ENCODE data around the gene SRPK3. TPM values are rescaled to one million over a fixed set of nuclear protein-coding genes. Genes with fewer than 3 reads are reported as not detected.
A peak's percentile ranks its signal among the peaks of the same experiment; 100 is the strongest.

The SRPK3 gene
- total RNA-seq, 2 experiments from 2014 or later, result 0.09 TPM; not detected in 1

GRCh38 chrX:153830640-153831428 lies 50.0 kb downstream of the SRPK3 start:
- CTCF ChIA-PET, result no interaction called here
- POLR2A ChIA-PET, result no interaction called here
- peaks cover 5% of the 10 kb centered on the region for H3K27me3 Mint-ChIP-seq
- intact Hi-C loops (cut with micrococcal nuclease), result no loop called here
- no peak for DNase-seq
- peaks cover 6% of the 10 kb centered on the region for H3K4me1 Mint-ChIP-seq (ENCODE audit: low read depth)
- ATAC-seq, result no peak
- no peaks in the 10 kb centered on the region for H3K9me3 Mint-ChIP-seq
- no peaks in the 10 kb centered on the region for H3K36me3 Mint-ChIP-seq (ENCODE audit: low read depth)
- H3K27ac Mint-ChIP-seq, result no peak overlapping the region
- no peak overlapping the region for H3K4me3 Mint-ChIP-seq
- TF ChIP-seq, protein P1, sequence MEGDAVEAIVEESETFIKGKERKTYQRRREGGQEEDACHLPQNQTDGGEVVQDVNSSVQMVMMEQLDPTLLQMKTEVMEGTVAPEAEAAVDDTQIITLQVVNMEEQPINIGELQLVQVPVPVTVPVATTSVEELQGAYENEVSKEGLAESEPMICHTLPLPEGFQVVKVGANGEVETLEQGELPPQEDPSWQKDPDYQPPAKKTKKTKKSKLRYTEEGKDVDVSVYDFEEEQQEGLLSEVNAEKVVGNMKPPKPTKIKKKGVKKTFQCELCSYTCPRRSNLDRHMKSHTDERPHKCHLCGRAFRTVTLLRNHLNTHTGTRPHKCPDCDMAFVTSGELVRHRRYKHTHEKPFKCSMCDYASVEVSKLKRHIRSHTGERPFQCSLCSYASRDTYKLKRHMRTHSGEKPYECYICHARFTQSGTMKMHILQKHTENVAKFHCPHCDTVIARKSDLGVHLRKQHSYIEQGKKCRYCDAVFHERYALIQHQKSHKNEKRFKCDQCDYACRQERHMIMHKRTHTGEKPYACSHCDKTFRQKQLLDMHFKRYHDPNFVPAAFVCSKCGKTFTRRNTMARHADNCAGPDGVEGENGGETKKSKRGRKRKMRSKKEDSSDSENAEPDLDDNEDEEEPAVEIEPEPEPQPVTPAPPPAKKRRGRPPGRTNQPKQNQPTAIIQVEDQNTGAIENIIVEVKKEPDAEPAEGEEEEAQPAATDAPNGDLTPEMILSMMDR (IDR thresholded peaks at IDR 0.05), result no peak

- DNase-seq (no peak), ATAC-seq (no peak)
- TF ChIP-seq, protein P1 (IDR thresholded peaks at IDR 0.05), result no peak
- H3K9me3 Mint-ChIP-seq, result no peaks in the 10 kb centered on the region
- H3K27ac Mint-ChIP-seq, result no peak overlapping the region
- H3K27me3 Mint-ChIP-seq, result peaks cover 5% of the 10 kb centered on the region
- H3K4me1 Mint-ChIP-seq (ENCODE audit: low read depth), result peaks cover 6% of the 10 kb centered on the region
- POLR2A ChIA-PET, result no interaction called here
- H3K36me3 Mint-ChIP-seq (ENCODE audit: low read depth), result no peaks in the 10 kb centered on the region
- intact Hi-C loops (cut with micrococcal nuclease), result no loop called here
- CTCF ChIA-PET, result no interaction called here
- peak overlapping the region; percentile 19 for H3K4me3 Mint-ChIP-seq
Measured at GRCh38 chrX:153831429-153832150, 50.7 kb downstream of the SRPK3 start.

DNA sequence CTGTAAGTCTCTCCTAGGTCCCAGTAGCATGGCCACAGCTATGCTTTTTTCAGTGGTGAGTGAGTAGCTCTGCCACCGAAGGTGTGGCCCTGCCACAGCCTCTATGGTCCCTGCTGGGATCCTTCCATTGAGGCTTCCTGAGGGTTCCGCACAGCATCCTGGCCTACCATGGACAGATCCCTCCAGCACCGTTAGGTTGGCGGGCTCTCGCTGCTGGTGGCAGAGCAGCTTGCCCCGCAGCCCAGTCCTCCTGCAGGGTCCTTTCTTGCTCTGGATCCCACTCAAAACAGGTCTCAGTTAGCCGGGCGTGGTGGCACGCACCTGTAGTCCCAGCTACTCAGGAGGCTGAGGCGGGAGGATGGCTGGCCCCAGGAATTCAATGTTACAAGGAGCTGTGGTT lies 51.9 kb downstream of the SRPK3 start:
- Mint-ChIP-seq H3K27ac (no peak overlapping the region), H3K27me3 (peaks cover 3% of the 10 kb centered on the region), H3K4me1 (ENCODE audit: low read depth) (no peaks in the 10 kb centered on the region), H3K9me3 (no peaks in the 10 kb centered on the region), H3K36me3 (ENCODE audit: low read depth) (no peaks in the 10 kb centered on the region), H3K4me3 (no peak overlapping the region)
- TF ChIP-seq, protein P1 (IDR thresholded peaks at IDR 0.05), result no peak
- no peak for DNase-seq
- no peak for ATAC-seq
- intact Hi-C loops (cut with micrococcal nuclease), result no loop called here
- CTCF ChIA-PET, result no interaction called here
- POLR2A ChIA-PET, result interaction anchor here (0.7 kb wide), 1 partner anchor 23 kb away, joined by 3 read pairs; no protein-coding TSS in a partner anchor

Other genes starting within 250 kb of the SRPK3 start
- 10 to 100 TPM; 18.5 to 21.3 TPM for gene CCNQ, start 181.9 kb upstream of the SRPK3 start, total RNA-seq
- under 1 TPM in 1 of 2 experiments, not detected in 1; 0.14 TPM for gene DUSP9, start 133.8 kb upstream of the SRPK3 start, total RNA-seq
- 1 to 10 TPM in 1 of 2 experiments, under 1 TPM in 1; 0.70 to 1.1 TPM for gene PNCK, start 107.2 kb upstream of the SRPK3 start, total RNA-seq
- gene SLC6A8, start 93.1 kb upstream of the SRPK3 start, total RNA-seq, result 1 to 10 TPM; 2.5 to 2.7 TPM
- 100 to 1,000 TPM in 1 of 2 experiments, 10 to 100 TPM in 1; 97.6 to 102 TPM for gene BCAP31, start 56.7 kb upstream of the SRPK3 start, total RNA-seq
- gene ABCD1, start 56.2 kb upstream of the SRPK3 start, total RNA-seq, result 1 to 10 TPM; 3.9 to 4.4 TPM
- gene PLXNB3, start 16.8 kb upstream of the SRPK3 start, total RNA-seq, result 1 to 10 TPM; 7.7 to 8.2 TPM
- gene IDH3G, start 13.3 kb downstream of the SRPK3 start, total RNA-seq, result 10 to 100 TPM; 54.3 to 56.9 TPM
- gene SSR4, start 13.6 kb downstream of the SRPK3 start, total RNA-seq, result 100 to 1,000 TPM; 152 to 153 TPM
- gene PDZD4, start 49.5 kb downstream of the SRPK3 start, total RNA-seq, result 1 to 10 TPM; 1.4 to 2.6 TPM
- gene L1CAM, start 105.1 kb downstream of the SRPK3 start, total RNA-seq, result 1 to 10 TPM; 2.1 to 2.2 TPM
- gene AVPR2, start 123.6 kb downstream of the SRPK3 start, total RNA-seq, result not detected
- gene ARHGAP4, start 145.2 kb downstream of the SRPK3 start, total RNA-seq, result 100 to 1,000 TPM; 128 to 130 TPM
- 100 to 1,000 TPM; 123 to 136 TPM for gene NAA10, start 154.0 kb downstream of the SRPK3 start, total RNA-seq
- 10 to 100 TPM; 14.3 to 15.8 TPM for gene RENBP, start 163.6 kb downstream of the SRPK3 start, total RNA-seq
- gene HCFC1, start 190.8 kb downstream of the SRPK3 start, total RNA-seq, result 100 to 1,000 TPM; 115 to 116 TPM
- 1 to 10 TPM; 4.4 to 4.5 TPM for gene TMEM187, start 191.7 kb downstream of the SRPK3 start, total RNA-seq
- 100 to 1,000 TPM; 134 to 136 TPM for gene IRAK1, start 238.9 kb downstream of the SRPK3 start, total RNA-seq